ENCODE results near the gene BTNL9. TPM values are rescaled to one million over a fixed set of nuclear protein-coding genes. Genes with fewer than 3 reads are reported as not detected.
A peak's percentile ranks its signal among the peaks of the same experiment; 100 is the strongest.

The BTNL9 gene
- total RNA-seq, 4 donors from 2014 or later = 9.1 to 30.6 (median 15.0) TPM

- peak overlapping the region in 2 of 4 donors; percentile 35 to 43 for H3K27ac ChIP-seq (replicated peaks in 1 of 4)
- peaks cover 3 to 97% (median 48%) of the 10 kb centered on the region in 4 donors for H3K27me3 ChIP-seq
- peaks cover 20 to 26% (median 22%) of the 10 kb centered on the region in 4 donors for H3K4me1 ChIP-seq
- H3K9me3 ChIP-seq = no peaks in the 10 kb centered on the region
- peaks cover 0 to 10% (median 0%) of the 10 kb centered on the region in 4 donors for H3K36me3 ChIP-seq
- intact Hi-C loops (cut with DNase I) = loop anchor here (5.0 kb wide), 1 partner anchor 191 kb away; the partner anchor contains the start of gene ZFP62
- peak; percentile 64 for DNase-seq (ENCODE audit: extremely low spot score)
- TF ChIP-seq EP300 (IDR thresholded peaks at IDR 0.05) (no peak), POLR2A (IDR thresholded peaks at IDR 0.05; ENCODE audit: low read depth) (no peak), CTCF (IDR thresholded peaks at IDR 0.05) (no peak), POLR2AphosphoS5 (IDR thresholded peaks at IDR 0.05) (no peak)
- 1% methylated on average over 32 of the region's 45 CpGs for WGBS
- peak overlapping the region; percentile 54 to 68 (median 59) for H3K4me3 ChIP-seq
These were observed 13.5 kb downstream of the BTNL9 start for GRCh38 chr5:181053488-181054121.

GRCh38 chr5:181054138-181054537, 14.1 kb downstream of the BTNL9 start:
- peaks cover 21 to 28% (median 24%) of the 10 kb centered on the region in 4 donors for H3K4me1 ChIP-seq
- 18% methylated on average over 7 of the region's 7 CpGs for WGBS
- intact Hi-C loops (cut with DNase I) = loop anchor here (5.0 kb wide), 1 partner anchor 192 kb away; the partner anchor contains the start of gene ZFP62
- DNase-seq (ENCODE audit: extremely low spot score) = no peak
- H3K36me3 ChIP-seq = peaks cover 0 to 10% (median 0%) of the 10 kb centered on the region in 4 donors
- H3K4me3 ChIP-seq = peak overlapping the region; percentile 54 to 68 (median 59)
- peak overlapping the region in 1 of 4 donors; percentile 43 for H3K27ac ChIP-seq (replicated peaks in 1 of 4)
- peaks cover 3 to 99% (median 52%) of the 10 kb centered on the region in 4 donors for H3K27me3 ChIP-seq
- no peaks in the 10 kb centered on the region for H3K9me3 ChIP-seq
- no peak for TF ChIP-seq CTCF (IDR thresholded peaks at IDR 0.05)
- no peak for TF ChIP-seq POLR2A (IDR thresholded peaks at IDR 0.05; ENCODE audit: low read depth)
- no peak for TF ChIP-seq POLR2AphosphoS5 (IDR thresholded peaks at IDR 0.05)
- TF ChIP-seq EP300 (IDR thresholded peaks at IDR 0.05) = no peak

GRCh38 chr5:181054871-181055459, 14.9 kb downstream of the BTNL9 start:
- intact Hi-C loops (cut with DNase I) = loop anchor here (5.0 kb wide), 1 partner anchor 193 kb away; the partner anchor contains the start of gene ZFP62

GRCh38 chr5:181056431-181056830, 16.4 kb downstream of the BTNL9 start:
- DNase-seq (ENCODE audit: extremely low spot score) = no peak
- WGBS = 77% methylated on average over 8 of the region's 8 CpGs
- Histone ChIP-seq H3K36me3 (peaks cover 0 to 15% (median 0%) of the 10 kb centered on the region in 4 donors), H3K4me3 (no peak overlapping the region), H3K4me1 (peaks cover 19 to 33% (median 29%) of the 10 kb centered on the region in 4 donors), H3K27ac (replicated peaks in 1 of 4) (no peak overlapping the region), H3K27me3 (peaks cover 3 to 98% (median 52%) of the 10 kb centered on the region in 4 donors), H3K9me3 (no peaks in the 10 kb centered on the region)
- TF ChIP-seq POLR2A (IDR thresholded peaks at IDR 0.05; ENCODE audit: low read depth) = no peak
- no peak for TF ChIP-seq EP300 (IDR thresholded peaks at IDR 0.05)
- no peak for TF ChIP-seq CTCF (IDR thresholded peaks at IDR 0.05)
- no peak for TF ChIP-seq POLR2AphosphoS5 (IDR thresholded peaks at IDR 0.05)
- intact Hi-C loops (cut with DNase I) = no loop called here

More at GRCh38 chr5:181054871-181055459, 14.9 kb downstream of the BTNL9 start:
- Histone ChIP-seq H3K27ac (replicated peaks in 1 of 4) (no peak overlapping the region), H3K9me3 (no peaks in the 10 kb centered on the region), H3K4me3 (no peak overlapping the region), H3K36me3 (peaks cover 0 to 14% (median 0%) of the 10 kb centered on the region in 4 donors), H3K4me1 (peaks cover 21 to 33% (median 29%) of the 10 kb centered on the region in 4 donors), H3K27me3 (peaks cover 3 to 99% (median 56%) of the 10 kb centered on the region in 4 donors)
- TF ChIP-seq CTCF (IDR thresholded peaks at IDR 0.05) (no peak), POLR2AphosphoS5 (IDR thresholded peaks at IDR 0.05) (no peak)
- WGBS = no CpG with 5 or more reads among the region's 7 CpGs
- DNase-seq (ENCODE audit: extremely low spot score) = peak; percentile 37
